Nephron (organoid): ENCODE data around the gene DTNB.

Experiments used
- H3K27ac Mint-ChIP-seq, 3 experiments: 2 replicates each; pipeline ENCODE4 v1.8.0; 2020; ENCODE audit warnings: mixed read lengths in 3 of 3, mild to moderate bottlenecking in 2 of 3, moderate library complexity in 1 of 3
- H3K27me3 Mint-ChIP-seq: 2 replicates; pipeline ENCODE4 v1.8.0; 2021; ENCODE audit warnings: low read depth, mild to moderate bottlenecking, moderate library complexity, mixed read lengths
- H3K36me3 Mint-ChIP-seq: 2 replicates; pipeline ENCODE4 v1.8.0; 2020; ENCODE audit warnings: low read depth, mixed read lengths
- H3K4me1 Mint-ChIP-seq: 2 replicates; pipeline ENCODE4 v1.8.0; 2020; ENCODE audit warnings: mixed read lengths
- H3K4me3 Mint-ChIP-seq, 3 experiments: 2 replicates each; pipeline ENCODE4 v1.8.0; 2020; ENCODE audit warnings: mild to moderate bottlenecking in 3 of 3, mixed read lengths in 3 of 3, moderate library complexity in 2 of 3
- H3K9me3 Mint-ChIP-seq: 2 replicates; pipeline ENCODE4 v1.8.0; 2020; ENCODE audit warnings: mixed read lengths
- CTCF ChIP-seq, 3 experiments: fragments of 200-600 bp; sonication (generic); IDR thresholded peaks; one replicate each; pipeline ENCODE4 v1.5.0; 2021; ENCODE audit warnings: antibody characterized with exemption in 3 of 3; ENCODE audit not compliant: unreplicated experiment in 3 of 3

DTNB gene

GRCh38 chr2:25369439-25369838 lies 303.9 kb downstream of the DTNB start:
- TF ChIP-seq CTCF (IDR thresholded peaks at IDR 0.05; ENCODE audit: unreplicated experiment in 3 of 3) = no peak
- H3K27me3 Mint-ChIP-seq = no peaks in the 10 kb centered on the region
- H3K27ac Mint-ChIP-seq = peak overlapping the region in 2 of 3 experiments; percentile 80 to 85
- no peak overlapping the region for H3K4me3 Mint-ChIP-seq
- H3K9me3 Mint-ChIP-seq = no peaks in the 10 kb centered on the region
- H3K36me3 Mint-ChIP-seq = no peaks in the 10 kb centered on the region
- H3K4me1 Mint-ChIP-seq = peaks cover 26% of the 10 kb centered on the region

- Mint-ChIP-seq H3K4me1 (peaks cover 26% of the 10 kb centered on the region), H3K9me3 (no peaks in the 10 kb centered on the region), H3K4me3 (no peak overlapping the region), H3K36me3 (no peaks in the 10 kb centered on the region), H3K27me3 (peaks cover 3% of the 10 kb centered on the region), H3K27ac (peak overlapping the region; percentile 80 to 93 (median 85))
- no peak for TF ChIP-seq CTCF (IDR thresholded peaks at IDR 0.05; ENCODE audit: unreplicated experiment in 3 of 3)
Measured at GRCh38 chr2:25368660-25369059, 304.7 kb downstream of the DTNB start.

GRCh38 chr2:25367296-25367695 lies 306.1 kb downstream of the DTNB start:
- Mint-ChIP-seq H3K9me3 (no peaks in the 10 kb centered on the region), H3K27me3 (peaks cover 5% of the 10 kb centered on the region), H3K4me1 (peaks cover 31% of the 10 kb centered on the region), H3K27ac (peak overlapping the region in 1 of 3 experiments; percentile 31), H3K36me3 (no peaks in the 10 kb centered on the region), H3K4me3 (no peak overlapping the region)
- no peak for TF ChIP-seq CTCF (IDR thresholded peaks at IDR 0.05; ENCODE audit: unreplicated experiment in 3 of 3)

GRCh38 chr2:25366629-25367028 lies 306.7 kb downstream of the DTNB start:
- H3K9me3 Mint-ChIP-seq = no peaks in the 10 kb centered on the region
- TF ChIP-seq CTCF (IDR thresholded peaks at IDR 0.05; ENCODE audit: unreplicated experiment in 3 of 3) = no peak
- peaks cover 37% of the 10 kb centered on the region for H3K4me1 Mint-ChIP-seq
- peaks cover 9% of the 10 kb centered on the region for H3K27me3 Mint-ChIP-seq
- H3K27ac Mint-ChIP-seq = no peak overlapping the region
- H3K4me3 Mint-ChIP-seq = peak overlapping the region in 1 of 3 experiments; percentile 34
- no peaks in the 10 kb centered on the region for H3K36me3 Mint-ChIP-seq

- no peak for TF ChIP-seq CTCF (IDR thresholded peaks at IDR 0.05; ENCODE audit: unreplicated experiment in 3 of 3)
- Mint-ChIP-seq H3K27ac (peak overlapping the region in 1 of 3 experiments; percentile 32), H3K36me3 (no peaks in the 10 kb centered on the region), H3K4me1 (peaks cover 29% of the 10 kb centered on the region), H3K4me3 (no peak overlapping the region), H3K27me3 (peaks cover 9% of the 10 kb centered on the region), H3K9me3 (no peaks in the 10 kb centered on the region)
Measured at GRCh38 chr2:25365241-25365640, 308.1 kb downstream of the DTNB start.

- Mint-ChIP-seq H3K27me3 (peaks cover 14% of the 10 kb centered on the region), H3K4me1 (peaks cover 19% of the 10 kb centered on the region), H3K36me3 (no peaks in the 10 kb centered on the region), H3K27ac (no peak overlapping the region), H3K9me3 (no peaks in the 10 kb centered on the region), H3K4me3 (no peak overlapping the region)
- TF ChIP-seq CTCF (IDR thresholded peaks at IDR 0.05; ENCODE audit: unreplicated experiment in 3 of 3) = no peak
Measured at GRCh38 chr2:25363733-25364132, 309.6 kb downstream of the DTNB start.
